Mesodermal cell (in vitro differentiated cells): ENCODE results near the gene AURKAIP1.

Source experiments
- H3K27ac ChIP-seq: 2 replicates; pipeline ENCODE4 v1.7.0; 2013; ENCODE audit warnings: mild to moderate bottlenecking, low read depth, low read length, moderate library complexity; ENCODE audit not compliant: severe bottlenecking
- H3K36me3 ChIP-seq: 2 replicates; pipeline ENCODE4 v1.7.1; 2013; ENCODE audit warnings: mild to moderate bottlenecking, low read length, moderate library complexity; ENCODE audit not compliant: control insufficient read depth, insufficient read depth
- H3K4me1 ChIP-seq: one replicate; pipeline ENCODE4 v1.7.1; 2013; ENCODE audit warnings: mild to moderate bottlenecking, low read length; ENCODE audit not compliant: insufficient read depth, control insufficient read depth, poor library complexity, severe bottlenecking
- H3K4me3 ChIP-seq: 2 replicates; pipeline ENCODE4 v1.7.0; 2013; ENCODE audit warnings: low read length, control low read depth, mild to moderate bottlenecking; ENCODE audit not compliant: insufficient read depth, poor library complexity, severe bottlenecking; ENCODE audit errors: extremely low read depth
- H3K9me3 ChIP-seq: 2 replicates; pipeline ENCODE4 v1.7.1; 2013; ENCODE audit warnings: mild to moderate bottlenecking, low read length, moderate library complexity; ENCODE audit not compliant: control insufficient read depth
- WGBS, 2 experiments: methylation state at CpG; one replicate each; pipeline ENCODE4 v1.1.5; 2013; ENCODE audit warnings: missing lambda C conversion rate in 2 of 2; ENCODE audit not compliant: insufficient coverage in 2 of 2; 5-methylcytosine and 5-hydroxymethylcytosine counted together

The AURKAIP1 gene

GRCh38 chr1:1335792-1336248 is 39.2 kb downstream of the AURKAIP1 start:
- no peak overlapping the region for H3K27ac ChIP-seq
- H3K4me1 ChIP-seq: no peaks in the 10 kb centered on the region
- H3K4me3 ChIP-seq: no peak overlapping the region
- H3K36me3 ChIP-seq: peaks cover 36% of the 10 kb centered on the region
- WGBS, 2 experiments: 94 to 98% methylated on average over 18 to 19 of the region's 21 CpGs
- H3K9me3 ChIP-seq: no peaks in the 10 kb centered on the region

GRCh38 chr1:1335283-1335682 is 39.7 kb downstream of the AURKAIP1 start:
- 95 to 97% methylated on average over 11 to 15 of the region's 16 CpGs for WGBS, 2 experiments
- H3K4me1 ChIP-seq: no peaks in the 10 kb centered on the region
- H3K4me3 ChIP-seq: no peak overlapping the region
- H3K27ac ChIP-seq: no peak overlapping the region
- peaks cover 31% of the 10 kb centered on the region for H3K36me3 ChIP-seq
- H3K9me3 ChIP-seq: no peaks in the 10 kb centered on the region

GRCh38 chr1:1334835-1335234 is 40.2 kb downstream of the AURKAIP1 start:
- no peaks in the 10 kb centered on the region for H3K4me1 ChIP-seq
- WGBS, 2 experiments: 61 to 79% methylated on average over 11 of the region's 11 CpGs
- no peak overlapping the region for H3K27ac ChIP-seq
- peaks cover 29% of the 10 kb centered on the region for H3K36me3 ChIP-seq
- no peaks in the 10 kb centered on the region for H3K9me3 ChIP-seq
- H3K4me3 ChIP-seq: no peak overlapping the region

GRCh38 chr1:1333551-1334241 is 41.3 kb downstream of the AURKAIP1 start:
- WGBS, 2 experiments: 94% methylated on average over 36 of the region's 36 CpGs
- no peak overlapping the region for H3K27ac ChIP-seq
- peaks cover 25% of the 10 kb centered on the region for H3K36me3 ChIP-seq
- no peak overlapping the region for H3K4me3 ChIP-seq
- H3K9me3 ChIP-seq: no peaks in the 10 kb centered on the region
- H3K4me1 ChIP-seq: no peaks in the 10 kb centered on the region

GRCh38 chr1:1332774-1333480 is 42.1 kb downstream of the AURKAIP1 start:
- Histone ChIP-seq H3K9me3 (no peaks in the 10 kb centered on the region), H3K27ac (no peak overlapping the region), H3K4me3 (no peak overlapping the region), H3K4me1 (no peaks in the 10 kb centered on the region), H3K36me3 (peaks cover 17% of the 10 kb centered on the region)
- WGBS, 2 experiments: 92 to 93% methylated on average over 45 to 48 of the region's 48 CpGs

GRCh38 chr1:1332031-1332755 is 42.8 kb downstream of the AURKAIP1 start:
- 88 to 90% methylated on average over 51 to 52 of the region's 57 CpGs for WGBS, 2 experiments
- peaks cover 11% of the 10 kb centered on the region for H3K36me3 ChIP-seq
- no peak overlapping the region for H3K4me3 ChIP-seq
- no peaks in the 10 kb centered on the region for H3K4me1 ChIP-seq
- H3K27ac ChIP-seq: no peak overlapping the region
- no peaks in the 10 kb centered on the region for H3K9me3 ChIP-seq

- Histone ChIP-seq H3K4me3 (no peak within 1 kb of the TSS), H3K4me1 (no peaks in the 10 kb centered on the region), H3K36me3 (peaks cover 8% of the 10 kb centered on the region), H3K9me3 (no peaks in the 10 kb centered on the region), H3K27ac (no peak within 1 kb of the TSS)
- WGBS, 2 experiments: 85 to 89% methylated on average over 34 to 36 of the region's 41 CpGs
Observed at GRCh38 chr1:1331068-1331965, 43.7 kb downstream of the AURKAIP1 start, which contains the start of gene TAS1R3. Gene TAS1R3, plus strand, starts transcription at chr1:1331280. Its CDS starts 66 bp downstream, at chr1:1331346.

GRCh38 chr1:1330366-1331067 is 44.5 kb downstream of the AURKAIP1 start:
- Histone ChIP-seq H3K4me1 (peaks cover 7% of the 10 kb centered on the region), H3K36me3 (peaks cover 10% of the 10 kb centered on the region), H3K4me3 (no peak overlapping the region), H3K9me3 (no peaks in the 10 kb centered on the region), H3K27ac (no peak overlapping the region)
- whole genome bisulfite sequencing, 2 experiments: 87 to 89% methylated on average over 11 to 15 of the region's 15 CpGs

GRCh38 chr1:1329304-1330210 is 45.5 kb downstream of the AURKAIP1 start:
- H3K4me1 ChIP-seq: peaks cover 9% of the 10 kb centered on the region
- WGBS, 2 experiments: 94% methylated on average over 58 of the region's 58 CpGs
- H3K36me3 ChIP-seq: peaks cover 10% of the 10 kb centered on the region
- H3K27ac ChIP-seq: no peak overlapping the region
- no peaks in the 10 kb centered on the region for H3K9me3 ChIP-seq
- H3K4me3 ChIP-seq: no peak overlapping the region
